GM19328 (cell line): ENCODE results near the gene SORBS1.
"Not testable (repeated sequence)": the region's sequence is repeated elsewhere in the genome, so short reads cannot be mapped to it uniquely, and the experiment has no call there.

Source experiments
- ATAC-seq: cut with Tn5 transposase; IDR thresholded peaks from one replicate; pipeline ENCODE4 v1.9.1; 2021; ENCODE audit warnings: mild to moderate bottlenecking, moderate library complexity; ENCODE audit not compliant: unreplicated experiment

SORBS1 gene

GRCh38 chr10:95496246-95496911 lies 64.8 kb downstream of the SORBS1 start:
- no peak for ATAC-seq

DNA sequence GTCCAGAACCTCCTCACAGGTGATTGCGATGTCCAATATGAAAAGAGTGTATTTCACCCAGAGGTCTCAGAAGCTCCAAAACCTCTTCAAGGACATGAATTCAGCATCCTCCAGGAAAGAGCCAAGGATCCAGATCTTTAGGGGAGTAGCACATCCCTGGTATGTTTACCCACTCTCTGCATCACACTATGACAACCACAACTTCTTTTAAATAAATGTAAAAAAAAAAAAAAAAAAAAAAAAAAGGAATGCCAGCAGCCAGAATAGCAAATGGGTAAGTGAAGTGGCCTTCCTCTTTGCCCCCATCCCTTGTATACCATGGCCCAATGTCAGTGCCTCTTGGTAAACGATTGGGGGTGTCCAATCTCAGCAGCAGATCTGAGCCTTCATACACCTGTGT lies 67.3 kb downstream of the SORBS1 start:
- no peak for ATAC-seq

DNA sequence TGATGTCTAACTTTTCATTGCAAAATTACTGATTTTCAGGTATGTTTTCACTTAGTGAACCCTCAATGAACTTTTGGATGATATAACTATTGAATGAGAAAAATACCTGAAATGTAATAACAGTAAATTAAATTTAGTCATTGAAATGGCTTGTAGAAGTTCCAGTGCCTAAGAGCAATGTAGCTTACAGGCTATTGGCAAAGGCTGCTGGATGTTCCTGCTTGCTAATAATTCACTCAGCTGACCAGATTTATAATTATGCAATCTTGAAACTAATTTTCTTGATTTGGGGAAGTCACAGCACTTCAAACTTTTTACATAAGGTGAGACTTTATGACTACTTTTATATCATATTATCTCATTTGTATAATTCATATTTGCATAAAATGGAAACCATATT lies 73.2 kb downstream of the SORBS1 start:
- no peak for ATAC-seq

GRCh38 chr10:95485056-95485844 lies 75.9 kb downstream of the SORBS1 start:
- no peak for ATAC-seq

- ATAC-seq: no peak
Measured at GRCh38 chr10:95482501-95483233, 78.5 kb downstream of the SORBS1 start.

DNA sequence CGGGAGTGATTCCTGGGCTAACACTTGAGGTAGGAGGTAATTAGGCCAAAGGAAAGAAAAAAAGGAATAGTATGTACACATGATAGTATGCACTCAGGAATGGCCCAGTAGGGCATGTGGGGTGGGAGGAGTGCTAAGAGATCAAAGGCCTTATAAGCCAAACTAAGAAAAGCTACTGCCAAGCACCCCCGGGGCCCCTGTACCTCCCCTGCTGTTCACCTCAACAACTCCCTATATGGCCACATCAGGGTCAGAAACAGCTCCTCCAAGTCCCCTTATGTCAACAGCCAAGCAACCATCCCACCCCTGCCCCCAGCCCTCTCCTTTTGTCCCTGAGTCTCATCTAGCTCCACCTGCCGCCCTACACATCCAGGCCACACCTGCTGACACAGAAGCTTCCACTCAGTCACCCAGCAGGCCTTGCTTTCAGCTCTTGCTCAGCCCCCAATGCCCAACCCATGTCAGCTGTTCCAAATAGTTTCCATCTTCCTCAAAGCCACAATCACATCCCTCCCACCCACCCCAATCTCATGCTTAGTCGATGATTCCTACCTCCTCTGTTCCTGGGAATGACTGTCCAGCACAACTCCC lies 80.2 kb downstream of the SORBS1 start:
- no peak for ATAC-seq

DNA sequence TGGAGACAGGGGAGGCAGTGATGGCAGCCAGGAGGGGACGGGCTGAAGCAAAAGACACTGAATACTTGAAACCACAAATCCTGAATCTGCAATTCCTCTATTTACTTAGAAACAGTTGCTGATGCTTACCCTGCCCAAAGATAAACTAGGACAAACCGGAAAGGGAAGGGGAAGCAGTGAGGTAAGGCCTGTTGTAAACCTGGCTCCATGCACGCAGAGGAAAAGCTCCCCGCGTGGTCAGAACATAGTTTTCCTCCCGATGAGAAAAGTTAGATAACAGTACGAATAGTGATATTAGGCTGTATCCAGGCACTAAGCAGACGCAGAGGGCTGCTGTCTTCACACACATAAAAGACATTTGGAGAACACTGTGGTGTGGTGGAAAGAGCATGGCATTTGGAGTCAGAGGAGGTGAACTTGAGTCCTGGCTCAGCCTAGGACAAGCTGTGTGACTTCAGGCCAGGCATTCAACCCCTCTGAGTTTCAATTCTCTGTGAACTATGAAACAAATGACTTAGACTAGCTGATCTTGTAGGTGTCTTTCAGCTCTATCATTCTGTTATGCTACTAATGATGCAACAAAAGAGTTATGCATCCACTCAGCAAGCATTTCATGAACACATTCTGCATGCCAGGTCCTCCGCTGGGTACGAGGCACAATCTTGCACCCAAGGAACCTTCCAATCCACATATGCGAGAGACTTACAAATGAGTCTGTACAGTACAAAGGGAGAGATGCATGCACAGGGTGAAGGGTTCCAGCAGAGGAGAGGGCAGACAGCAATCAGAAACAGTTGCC lies 80.9 kb downstream of the SORBS1 start:
- no peak for ATAC-seq

GRCh38 chr10:95478935-95479334 lies 82.2 kb downstream of the SORBS1 start:
- no peak for ATAC-seq

DNA sequence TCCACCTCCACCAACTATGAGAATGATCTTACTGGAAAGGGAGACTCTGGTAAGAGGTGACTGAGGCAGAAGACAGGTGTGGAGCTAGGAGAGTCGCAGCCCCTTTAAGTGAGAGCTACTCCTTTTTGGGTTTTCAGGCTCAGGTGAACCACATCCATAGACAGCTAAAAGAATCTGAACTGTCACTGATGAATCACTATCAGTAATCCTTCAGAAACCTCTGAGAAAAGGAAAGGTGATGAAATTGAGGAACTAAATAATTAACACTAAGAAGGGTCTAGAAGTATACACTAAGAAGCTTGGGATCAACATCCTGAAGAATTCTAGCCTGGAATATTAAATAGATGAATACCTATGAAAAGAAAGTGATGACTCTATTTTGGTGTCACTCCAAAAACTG lies 83.0 kb downstream of the SORBS1 start:
- no peak for ATAC-seq

- ATAC-seq: no peak
Measured at GRCh38 chr10:95477175-95477520, 84.0 kb downstream of the SORBS1 start.

DNA sequence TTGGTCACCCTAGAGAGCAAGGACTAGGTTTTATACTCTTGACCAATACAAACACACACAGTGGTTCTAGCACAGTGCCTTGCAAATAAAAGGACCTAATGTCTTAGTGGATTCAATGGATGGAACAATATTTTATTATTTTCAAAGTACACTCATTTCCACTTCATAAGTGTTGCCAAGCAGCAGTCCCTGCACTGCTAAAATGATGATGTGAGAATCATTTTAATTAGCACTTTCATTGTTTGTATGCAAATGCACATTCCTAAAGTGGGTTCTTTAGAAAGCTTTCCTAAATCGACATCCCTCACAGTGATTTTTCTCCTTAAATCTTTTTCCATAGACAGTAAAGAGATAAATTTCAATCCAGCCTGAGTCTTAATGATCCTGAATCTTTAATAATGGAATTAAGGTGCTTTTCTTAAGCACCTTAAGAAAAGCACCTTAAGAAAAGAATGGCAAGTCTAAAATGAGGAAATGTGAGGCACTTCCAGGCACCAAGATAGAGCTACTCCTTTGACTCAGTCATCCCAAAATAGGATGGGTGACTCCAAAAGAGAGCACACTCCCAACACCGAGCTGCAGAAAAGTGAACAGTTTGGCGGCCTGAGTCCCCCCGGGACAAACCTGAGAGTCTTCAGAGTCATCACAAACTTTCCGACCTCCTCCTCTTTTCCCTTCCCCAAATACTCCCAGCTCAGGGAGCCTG lies 84.5 kb downstream of the SORBS1 start:
- ATAC-seq: no peak

DNA sequence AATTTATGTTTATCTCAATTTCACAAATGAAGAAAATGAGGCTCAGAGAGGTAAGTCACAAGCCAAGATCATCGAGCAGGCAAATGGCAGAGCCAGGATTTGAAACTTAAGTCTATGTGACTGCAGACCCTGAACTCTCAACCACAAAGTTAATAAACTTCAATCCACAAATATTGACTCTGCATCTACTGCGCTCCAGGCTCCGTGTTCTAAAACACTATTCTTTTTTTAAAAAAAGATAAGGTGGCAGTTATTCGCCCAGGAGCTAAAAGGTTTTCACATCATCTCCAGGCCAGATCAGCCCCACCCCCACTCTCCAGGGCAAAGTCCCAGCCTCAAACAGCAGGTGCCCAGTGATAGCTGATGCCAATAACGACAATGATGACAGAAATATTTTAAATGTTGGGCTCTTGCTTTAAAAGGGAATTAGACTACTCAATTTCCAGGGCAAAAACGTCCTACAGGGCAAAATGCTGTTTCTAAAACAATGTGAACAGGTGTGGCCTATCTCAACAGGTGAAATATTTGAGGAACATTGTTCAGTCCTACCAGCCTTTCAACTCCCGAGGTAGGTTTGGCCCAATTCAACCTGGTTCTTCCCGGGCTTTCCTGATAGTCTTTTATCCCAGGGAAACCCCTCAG lies 85.2 kb downstream of the SORBS1 start:
- no peak for ATAC-seq

- ATAC-seq: no peak
Measured at GRCh38 chr10:95475003-95475383, 86.2 kb downstream of the SORBS1 start.

- no peak for ATAC-seq
Measured at GRCh38 chr10:95474228-95475002, 86.8 kb downstream of the SORBS1 start.

- ATAC-seq: no peak
Measured at GRCh38 chr10:95472304-95473088, 88.7 kb downstream of the SORBS1 start.

- ATAC-seq: no peak
Measured at GRCh38 chr10:95469676-95470075, 91.5 kb downstream of the SORBS1 start.

GRCh38 chr10:95469251-95469650 lies 91.9 kb downstream of the SORBS1 start:
- no peak for ATAC-seq

DNA sequence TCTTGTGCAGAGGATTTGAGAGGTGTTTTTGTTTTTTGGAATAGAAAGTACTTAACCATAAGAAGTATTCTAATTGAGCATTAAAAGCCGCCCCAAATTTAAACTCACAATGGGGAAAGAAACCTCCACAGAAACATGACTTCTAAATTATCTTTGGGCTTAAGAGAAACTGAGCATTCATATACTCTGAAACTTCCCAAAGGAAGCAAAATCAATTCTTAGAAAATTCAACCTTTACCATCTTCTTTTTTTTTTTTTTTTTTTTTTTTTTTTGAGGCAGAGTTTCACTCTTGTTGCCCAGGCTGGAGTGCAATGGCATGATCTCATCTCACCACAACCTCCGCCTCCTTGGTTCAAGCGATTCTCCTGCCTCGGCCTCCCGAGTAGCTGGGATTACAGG lies 93.5 kb downstream of the SORBS1 start:
- ATAC-seq: not testable (repeated sequence)
